Esophagus squamous epithelium (tissue), 4 donors: ENCODE results near the gene ASXL2.

Experiments
- CTCF ChIP-seq, 6 experiments: fragments of 450-650 bp in 4 of 6; fragments of 200-600 bp in 2 of 6; sonication (generic) in 2 of 6; IDR thresholded peaks; one replicate each; pipeline ENCODE4 v1.5.1; 2016 to 2019; ENCODE audit warnings: antibody characterized with exemption in 6 of 6, mild to moderate bottlenecking in 4 of 6, moderate library complexity in 4 of 6
- POLR2A ChIP-seq, 4 donors: fragments of 450-650 bp; IDR thresholded peaks; one replicate each; pipeline ENCODE4 v1.6.1; 2017; ENCODE audit warnings: antibody characterized with exemption in 4 of 4, mild to moderate bottlenecking in 4 of 4, moderate library complexity in 3 of 4

GRCh38 chr2:25710750-25711149, 167.5 kb downstream of the ASXL2 start:
- TF ChIP-seq CTCF (IDR thresholded peaks at IDR 0.05) (no peak), POLR2A (IDR thresholded peaks at IDR 0.05) (no peak)
